ENCODE results near the gene ANXA11. TPM values are rescaled to one million over a fixed set of nuclear protein-coding genes. Genes with fewer than 3 reads are reported as not detected.
A peak's percentile ranks its signal among the peaks of the same experiment; 100 is the strongest.

Gene ANXA11
- total RNA-seq, 1 donor from 2014 or later, result 122 TPM

DNA sequence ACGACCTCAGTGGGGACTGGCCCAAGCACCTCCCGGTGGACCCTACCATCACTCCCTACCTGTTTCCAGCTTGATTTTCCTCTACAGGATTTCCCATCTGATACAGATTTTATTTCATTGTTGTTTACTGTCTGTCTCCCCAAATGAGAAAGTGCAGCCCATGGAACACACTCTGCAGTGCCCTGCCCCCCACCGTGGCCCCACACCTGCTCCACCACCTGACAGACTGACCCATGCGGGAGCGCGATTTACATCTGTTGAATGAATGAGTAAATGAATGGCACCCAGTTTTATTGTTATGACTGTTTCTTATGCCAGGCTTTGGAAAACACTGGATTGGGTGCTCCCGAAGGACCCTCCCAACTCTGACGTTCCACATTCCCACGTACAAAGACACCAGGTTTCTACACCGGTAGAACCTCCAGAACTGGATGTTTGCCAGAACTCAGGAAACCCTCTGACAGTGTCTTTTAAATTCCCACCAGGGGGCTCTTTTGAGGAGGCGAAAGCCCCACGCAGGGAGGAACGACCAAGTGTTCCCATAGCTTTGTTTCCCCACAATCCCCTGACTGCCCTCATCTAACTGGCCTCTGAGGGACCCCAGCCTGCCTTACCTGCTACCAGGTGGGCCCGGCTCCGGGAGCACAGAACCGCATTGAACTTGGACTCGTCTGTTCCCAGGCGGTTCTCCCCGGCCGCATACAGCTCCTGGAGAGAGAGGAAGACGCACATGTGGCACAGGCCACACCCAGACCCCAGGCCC, 43.8 kb downstream of the ANXA11 start:
- Histone ChIP-seq H2AFZ (ENCODE audit: low read depth, low read length) (no peak overlapping the region), H3K9ac (ENCODE audit: low read length) (no peak overlapping the region), H3K9me3 (ENCODE audit: insufficient read depth, low read depth, low read length) (no peaks in the 10 kb centered on the region), H3K27me3 (ENCODE audit: insufficient read depth, low read length) (no peaks in the 10 kb centered on the region), H3K4me2 (ENCODE audit: low read length) (no peak overlapping the region), H4K20me1 (ENCODE audit: insufficient read depth, low read length) (peaks cover 50% of the 10 kb centered on the region), H3K27ac (ENCODE audit: low read depth, low read length) (no peak overlapping the region), H3K4me3 (ENCODE audit: insufficient read depth, low read depth, low read length) (no peak overlapping the region), H3K4me1 (ENCODE audit: insufficient read depth, low read length) (peaks cover 54% of the 10 kb centered on the region), H3K79me2 (ENCODE audit: insufficient read depth, low read length) (peaks cover 3% of the 10 kb centered on the region), H3K36me3 (ENCODE audit: insufficient read depth, low read length) (peaks cover 35% of the 10 kb centered on the region)
- no peak for FAIRE-seq
- H3K4me3 Mint-ChIP-seq (ENCODE audit: unreplicated experiment), result no peak overlapping the region
- H3K9me3 Mint-ChIP-seq (ENCODE audit: unreplicated experiment), result no peaks in the 10 kb centered on the region
- H3K27me3 Mint-ChIP-seq (ENCODE audit: low read depth, unreplicated experiment), result no peaks in the 10 kb centered on the region
- no peak for DNase-seq (ENCODE audit: low read depth)
- TF ChIP-seq, protein P1, sequence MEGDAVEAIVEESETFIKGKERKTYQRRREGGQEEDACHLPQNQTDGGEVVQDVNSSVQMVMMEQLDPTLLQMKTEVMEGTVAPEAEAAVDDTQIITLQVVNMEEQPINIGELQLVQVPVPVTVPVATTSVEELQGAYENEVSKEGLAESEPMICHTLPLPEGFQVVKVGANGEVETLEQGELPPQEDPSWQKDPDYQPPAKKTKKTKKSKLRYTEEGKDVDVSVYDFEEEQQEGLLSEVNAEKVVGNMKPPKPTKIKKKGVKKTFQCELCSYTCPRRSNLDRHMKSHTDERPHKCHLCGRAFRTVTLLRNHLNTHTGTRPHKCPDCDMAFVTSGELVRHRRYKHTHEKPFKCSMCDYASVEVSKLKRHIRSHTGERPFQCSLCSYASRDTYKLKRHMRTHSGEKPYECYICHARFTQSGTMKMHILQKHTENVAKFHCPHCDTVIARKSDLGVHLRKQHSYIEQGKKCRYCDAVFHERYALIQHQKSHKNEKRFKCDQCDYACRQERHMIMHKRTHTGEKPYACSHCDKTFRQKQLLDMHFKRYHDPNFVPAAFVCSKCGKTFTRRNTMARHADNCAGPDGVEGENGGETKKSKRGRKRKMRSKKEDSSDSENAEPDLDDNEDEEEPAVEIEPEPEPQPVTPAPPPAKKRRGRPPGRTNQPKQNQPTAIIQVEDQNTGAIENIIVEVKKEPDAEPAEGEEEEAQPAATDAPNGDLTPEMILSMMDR (IDR thresholded peaks at IDR 0.05; ENCODE audit: insufficient read depth, low read depth, low read length), result no peak
- no peak for TF ChIP-seq EZH2 (IDR thresholded peaks at IDR 0.05; ENCODE audit: insufficient read depth, low read length)
- peaks cover 50% of the 10 kb centered on the region for H3K36me3 Mint-ChIP-seq (ENCODE audit: low read depth, unreplicated experiment)
- H3K4me1 Mint-ChIP-seq (ENCODE audit: low read depth, unreplicated experiment), result peaks cover 46% of the 10 kb centered on the region
- H3K27ac Mint-ChIP-seq (ENCODE audit: unreplicated experiment), result peak overlapping the region; percentile 18

DNA sequence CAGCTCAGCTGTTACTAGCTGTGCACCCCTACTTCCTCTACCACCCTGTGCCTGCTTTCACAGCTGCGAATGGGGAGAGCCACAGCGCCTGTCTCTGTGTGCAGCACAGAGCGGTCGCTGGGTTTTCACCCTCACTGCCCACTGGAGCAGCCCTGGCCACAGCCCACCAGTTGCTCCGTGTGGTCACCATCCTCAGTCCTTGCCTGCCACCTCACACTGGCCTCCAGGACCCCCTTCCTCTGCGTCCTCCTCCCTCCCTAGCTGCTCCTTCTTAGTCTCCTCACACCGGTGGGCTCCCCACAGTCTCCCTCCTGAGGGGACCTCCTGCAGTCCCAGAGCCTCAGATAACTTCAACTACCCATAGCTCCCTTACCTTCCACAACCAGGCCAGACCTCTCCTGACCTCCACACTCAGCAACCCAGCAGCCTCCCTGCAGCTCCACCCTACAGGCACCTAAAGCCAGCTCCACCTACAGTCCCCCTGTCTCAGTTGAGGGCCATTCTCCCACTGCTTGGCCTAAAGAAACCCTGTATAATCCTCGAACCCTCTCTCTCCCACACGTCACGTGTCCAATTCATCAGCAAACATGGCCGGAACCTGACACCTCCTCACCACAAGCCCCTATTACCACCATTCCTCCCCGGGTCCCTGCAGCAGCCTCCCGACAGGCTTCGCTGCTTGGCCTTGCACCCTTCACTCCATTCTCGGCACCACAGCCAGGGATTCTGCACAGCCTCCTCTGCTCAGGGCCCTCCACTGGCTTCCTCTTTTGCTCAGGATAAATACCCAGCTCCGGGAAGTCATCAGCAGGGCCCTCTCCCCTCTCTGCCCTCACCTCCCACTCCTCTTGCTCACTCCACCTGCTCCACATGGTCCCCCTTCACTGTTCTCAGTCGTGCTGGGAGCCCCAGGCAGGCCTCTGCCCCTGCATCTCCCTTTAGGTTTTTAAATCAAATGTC, 44.7 kb downstream of the ANXA11 start:
- peaks cover 50% of the 10 kb centered on the region for H3K36me3 Mint-ChIP-seq (ENCODE audit: low read depth, unreplicated experiment)
- Histone ChIP-seq H3K4me1 (ENCODE audit: insufficient read depth, low read length) (peaks cover 54% of the 10 kb centered on the region), H3K9me3 (ENCODE audit: insufficient read depth, low read depth, low read length) (no peaks in the 10 kb centered on the region), H3K4me3 (ENCODE audit: insufficient read depth, low read depth, low read length) (no peak overlapping the region), H3K9ac (ENCODE audit: low read length) (no peak overlapping the region), H3K27me3 (ENCODE audit: insufficient read depth, low read length) (no peaks in the 10 kb centered on the region), H3K27ac (ENCODE audit: low read depth, low read length) (no peak overlapping the region), H3K79me2 (ENCODE audit: insufficient read depth, low read length) (peaks cover 3% of the 10 kb centered on the region), H3K36me3 (ENCODE audit: insufficient read depth, low read length) (peaks cover 29% of the 10 kb centered on the region), H2AFZ (ENCODE audit: low read depth, low read length) (no peak overlapping the region), H4K20me1 (ENCODE audit: insufficient read depth, low read length) (peaks cover 43% of the 10 kb centered on the region), H3K4me2 (ENCODE audit: low read length) (no peak overlapping the region)
- H3K4me1 Mint-ChIP-seq (ENCODE audit: low read depth, unreplicated experiment), result peaks cover 46% of the 10 kb centered on the region
- FAIRE-seq, result no peak
- H3K4me3 Mint-ChIP-seq (ENCODE audit: unreplicated experiment), result no peak overlapping the region
- DNase-seq (ENCODE audit: low read depth), result no peak
- no peak overlapping the region for H3K27ac Mint-ChIP-seq (ENCODE audit: unreplicated experiment)
- no peaks in the 10 kb centered on the region for H3K9me3 Mint-ChIP-seq (ENCODE audit: unreplicated experiment)
- no peaks in the 10 kb centered on the region for H3K27me3 Mint-ChIP-seq (ENCODE audit: low read depth, unreplicated experiment)
- no peak for TF ChIP-seq EZH2 (IDR thresholded peaks at IDR 0.05; ENCODE audit: insufficient read depth, low read length)
- TF ChIP-seq, protein P1 (IDR thresholded peaks at IDR 0.05; ENCODE audit: insufficient read depth, low read depth, low read length), result no peak

Measured in astrocyte (in vitro differentiated cells and primary cell).